Fibroblast of skin of right quadriceps (primary cell): ENCODE measurements around the gene HHIPL1.

Experiments used
- DNase-seq: peaks from one replicate; pipeline ENCODE4 v3.0.0-alpha.2; 2013

HHIPL1 gene

DNA sequence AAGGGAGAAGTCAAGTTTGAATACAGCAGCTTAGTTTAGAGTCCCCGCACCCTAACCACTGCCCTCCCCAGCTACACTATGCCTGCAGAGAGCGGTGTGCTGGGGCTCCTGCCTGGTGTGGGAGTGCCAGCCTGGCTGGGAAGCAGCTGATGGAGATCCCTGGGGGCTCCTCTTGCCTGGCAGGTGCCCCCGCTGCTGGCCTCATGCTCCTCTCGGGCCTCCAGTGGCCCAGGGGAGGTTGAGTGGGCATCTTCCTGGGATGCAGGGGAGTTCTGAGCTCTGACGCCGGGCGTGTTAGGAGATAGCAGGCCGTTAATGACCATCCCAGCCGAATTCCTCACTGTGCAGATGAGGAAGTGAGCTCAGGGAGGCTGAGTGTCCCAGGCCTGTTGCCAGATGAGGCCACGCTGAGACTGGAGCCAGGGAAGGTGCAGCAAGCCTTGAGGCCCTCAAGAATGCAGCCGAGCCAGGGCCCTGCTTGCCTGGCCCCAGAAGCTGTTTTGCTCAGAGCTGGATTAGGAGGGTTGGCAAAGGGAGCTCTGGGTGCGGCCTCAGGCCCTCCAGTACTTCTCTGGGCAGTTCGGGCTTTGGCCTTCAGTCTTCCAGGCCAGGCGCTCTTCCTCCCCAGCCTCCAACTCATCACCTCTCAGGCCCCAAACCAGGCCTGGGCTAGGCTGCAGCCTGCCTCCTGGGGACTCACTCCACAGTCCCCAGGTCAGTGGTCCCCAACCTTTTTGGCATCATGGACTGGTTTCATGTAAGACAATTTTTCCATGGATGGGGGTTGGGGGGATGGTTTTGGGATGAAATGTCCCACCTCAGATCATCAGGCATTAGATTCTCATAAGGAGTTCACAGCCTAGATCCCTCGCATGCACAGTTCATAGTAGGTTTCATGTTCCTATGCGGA is 32.6 kb downstream of the HHIPL1 start:
- DNase-seq: no peak

DNA sequence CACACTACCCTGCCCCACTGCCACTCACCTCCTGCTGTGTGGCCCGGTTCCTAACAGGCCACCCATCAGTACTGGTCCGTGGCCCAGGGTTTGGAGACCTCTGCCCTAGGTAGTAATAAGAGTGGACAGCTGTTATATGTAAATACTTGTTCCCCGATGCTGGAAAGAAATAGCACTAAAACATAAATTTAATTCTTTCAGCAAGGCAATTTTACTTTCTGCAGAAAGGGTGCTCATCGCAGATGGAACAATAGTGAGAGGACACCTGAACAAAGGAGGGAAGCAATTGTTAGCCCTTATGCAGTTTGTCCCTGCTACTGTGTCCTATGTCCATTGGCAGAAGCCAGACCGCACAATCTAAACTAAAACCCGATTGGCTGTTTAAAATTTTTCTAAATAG is 33.3 kb downstream of the HHIPL1 start:
- no peak for DNase-seq

DNA sequence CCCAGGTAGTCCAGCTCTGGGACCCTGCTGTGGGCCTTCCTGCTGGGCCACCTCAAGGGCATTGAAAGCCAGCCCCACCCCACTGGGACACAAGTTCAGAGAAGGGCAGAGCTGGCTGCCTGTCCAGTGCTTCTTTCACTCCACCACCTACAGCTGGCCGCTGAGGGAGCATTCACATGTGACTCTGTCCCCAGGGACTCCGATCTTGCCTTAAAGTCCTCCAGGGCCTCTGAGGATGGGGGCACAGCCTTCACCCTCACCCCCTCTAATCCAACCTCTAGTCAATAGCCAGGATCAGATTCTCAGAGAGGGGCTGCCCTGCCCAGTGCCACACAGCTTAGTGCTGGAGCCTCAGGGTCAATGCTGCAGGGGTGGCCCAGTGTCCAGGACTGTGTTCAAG is 34.2 kb downstream of the HHIPL1 start:
- DNase-seq: no peak

- no peak for DNase-seq
Measured at GRCh38 chr14:99679543-99679942, 34.6 kb downstream of the HHIPL1 start.

DNA sequence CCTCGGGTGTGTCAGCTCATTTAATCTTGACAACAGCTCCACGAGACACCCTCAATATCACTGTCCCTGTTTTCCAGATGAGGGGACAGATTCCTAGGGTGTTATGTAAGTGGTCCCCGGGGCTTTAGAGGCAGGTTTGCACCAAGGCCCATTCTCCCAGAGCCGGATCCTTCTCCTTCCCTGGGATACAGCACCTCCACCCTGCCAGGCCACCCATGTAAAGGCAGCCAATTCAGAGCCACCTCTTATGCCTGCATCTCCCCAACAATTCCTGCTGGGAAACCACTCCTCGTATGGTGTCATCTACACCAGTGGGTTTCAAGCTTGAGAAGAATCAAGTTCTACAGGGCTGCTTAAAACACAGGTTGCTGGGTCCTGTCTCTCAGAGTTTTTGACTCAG is 35.1 kb downstream of the HHIPL1 start:
- DNase-seq: no peak

DNA sequence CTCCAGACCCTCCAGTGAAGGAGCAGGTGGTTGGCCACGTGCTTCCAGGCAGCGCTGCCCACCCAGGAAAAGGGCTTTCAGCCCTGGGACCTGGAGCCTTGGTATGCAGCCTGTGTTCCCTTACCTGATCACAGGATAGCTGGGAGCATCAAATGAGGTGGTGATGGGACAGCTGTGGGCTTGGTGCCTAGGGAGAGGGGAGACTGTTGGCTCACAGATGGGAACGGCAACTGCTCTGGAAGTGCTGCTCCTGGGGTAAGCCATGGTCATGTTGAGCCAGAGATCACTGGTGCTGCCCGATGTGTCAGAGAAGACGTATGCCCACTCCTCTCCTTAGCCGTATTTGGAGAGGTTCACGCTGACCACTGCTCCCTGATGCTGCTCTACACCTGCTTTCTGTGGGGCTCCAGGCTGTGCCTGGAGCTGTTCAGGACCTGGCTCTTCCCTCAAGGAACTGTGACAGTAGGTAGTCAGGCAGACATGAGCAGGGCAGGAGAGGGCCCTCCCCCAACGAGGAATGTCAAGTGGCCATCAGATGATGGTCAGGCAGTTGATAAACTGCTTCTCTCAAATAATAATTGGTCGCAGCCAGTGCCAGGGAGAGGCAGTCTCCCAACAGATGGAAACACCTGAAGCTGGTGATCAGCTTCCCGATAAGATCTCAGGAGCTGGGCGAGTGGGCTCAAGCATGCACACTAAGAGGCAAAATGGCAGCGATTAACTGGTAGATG is 36.3 kb downstream of the HHIPL1 start:
- no peak for DNase-seq

DNA sequence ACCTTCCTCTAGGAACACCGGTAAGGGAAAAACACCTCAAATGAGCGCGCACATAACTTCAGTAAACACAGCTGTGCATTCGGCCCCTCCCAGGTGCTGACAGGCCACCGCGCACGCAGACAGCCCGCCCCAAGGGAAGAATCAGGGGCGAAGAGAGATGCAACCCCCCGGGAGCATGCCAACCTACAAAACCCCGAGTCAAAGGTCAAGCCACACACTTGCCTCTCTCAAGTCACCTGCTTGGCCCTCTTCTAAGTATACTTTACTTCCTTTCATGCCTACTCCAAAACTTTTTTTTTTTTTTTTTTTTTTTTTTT is 36.9 kb downstream of the HHIPL1 start:
- DNase-seq: no peak

DNA sequence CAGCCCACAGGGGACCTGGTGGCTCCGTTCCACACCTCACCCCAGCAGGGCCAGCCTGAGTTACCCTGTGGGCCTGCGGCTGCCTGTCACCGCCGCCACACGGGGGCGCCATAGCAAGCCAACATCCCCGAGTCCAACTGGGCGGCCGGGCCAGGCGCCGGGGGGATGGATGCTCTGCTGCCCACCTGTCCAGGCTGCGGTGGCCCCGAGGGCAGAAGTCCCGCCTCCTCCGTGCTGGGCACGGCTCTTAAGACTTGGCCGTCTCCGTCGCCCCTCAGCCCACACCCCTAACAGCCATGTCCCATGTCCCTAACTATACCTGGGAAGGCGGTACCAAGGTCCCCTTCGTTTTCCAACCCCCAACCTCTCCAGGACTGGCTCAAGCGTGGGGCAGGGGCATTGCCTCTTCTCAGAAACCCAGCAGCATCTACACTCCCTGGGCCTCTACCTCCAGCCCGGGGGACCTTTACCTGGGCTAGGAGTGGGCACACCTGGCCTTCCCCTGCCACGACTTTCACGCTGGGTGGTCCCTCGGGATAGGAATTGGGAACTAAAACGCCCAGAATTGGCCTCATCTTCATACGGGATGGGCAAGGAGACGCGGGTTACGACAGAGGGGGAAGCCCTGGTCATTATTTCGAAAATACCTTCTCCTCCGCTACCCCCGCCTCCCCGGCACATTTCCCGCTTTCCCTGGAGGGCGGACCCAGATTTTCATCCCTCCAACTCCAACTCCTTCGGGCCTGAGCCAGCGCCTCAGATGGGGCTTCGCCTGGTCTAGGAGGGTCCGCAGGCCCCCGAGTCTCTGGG is 38.1 kb downstream of the HHIPL1 start:
- peak; percentile 59 for DNase-seq

- peak; percentile 99 for DNase-seq
Measured at GRCh38 chr14:99683619-99684409, 38.9 kb downstream of the HHIPL1 start, which contains the start of gene CYP46A1. CYP46A1 (plus strand) TSS chr14:99684298; CDS start chr14:99684418, 120 bp downstream.

DNA sequence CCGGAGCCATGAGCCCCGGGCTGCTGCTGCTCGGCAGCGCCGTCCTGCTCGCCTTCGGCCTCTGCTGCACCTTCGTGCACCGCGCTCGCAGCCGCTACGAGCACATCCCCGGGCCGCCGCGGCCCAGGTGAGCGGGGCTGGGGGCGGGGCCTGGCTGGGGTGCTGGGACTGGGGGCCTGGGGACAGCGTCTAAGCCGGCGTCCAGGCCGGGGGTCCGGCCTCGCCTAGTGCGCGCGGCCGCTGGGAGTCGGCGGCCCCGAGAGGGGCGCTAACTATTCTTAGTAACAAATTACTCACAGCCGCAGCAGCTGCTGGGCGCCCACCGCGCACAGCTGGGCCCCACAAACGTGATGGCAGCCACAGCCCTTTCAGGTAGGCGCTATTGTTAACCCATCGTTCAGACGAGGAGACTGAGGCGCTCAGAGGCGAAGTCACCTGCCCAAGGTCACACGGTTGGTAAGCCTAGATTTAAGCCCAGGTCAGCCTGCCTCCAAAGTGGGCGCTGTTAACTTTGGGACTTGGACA is 39.5 kb downstream of the HHIPL1 start:
- no peak for DNase-seq

DNA sequence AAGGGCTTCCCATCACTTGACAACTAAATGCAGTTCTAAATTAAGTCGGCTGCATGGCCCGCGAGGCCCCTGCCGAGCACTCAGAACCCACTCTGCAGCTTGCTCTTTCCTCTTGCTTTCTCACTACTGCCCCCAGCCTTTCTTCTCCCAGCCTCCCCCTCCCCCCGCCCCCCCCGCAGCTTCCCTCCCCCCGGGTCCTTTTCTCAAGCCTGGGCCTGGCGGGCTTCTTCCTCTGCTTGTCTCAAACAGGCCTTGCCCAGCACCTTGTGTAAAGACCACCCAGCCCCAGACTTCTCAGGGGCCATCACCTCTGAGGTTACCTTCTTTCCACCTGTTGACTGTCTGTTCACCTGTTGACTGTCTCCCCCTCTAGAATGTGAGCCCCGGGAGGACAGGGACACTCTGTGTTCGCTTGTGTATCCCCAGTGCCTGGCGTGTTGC is 40.2 kb downstream of the HHIPL1 start:
- no peak for DNase-seq

DNA sequence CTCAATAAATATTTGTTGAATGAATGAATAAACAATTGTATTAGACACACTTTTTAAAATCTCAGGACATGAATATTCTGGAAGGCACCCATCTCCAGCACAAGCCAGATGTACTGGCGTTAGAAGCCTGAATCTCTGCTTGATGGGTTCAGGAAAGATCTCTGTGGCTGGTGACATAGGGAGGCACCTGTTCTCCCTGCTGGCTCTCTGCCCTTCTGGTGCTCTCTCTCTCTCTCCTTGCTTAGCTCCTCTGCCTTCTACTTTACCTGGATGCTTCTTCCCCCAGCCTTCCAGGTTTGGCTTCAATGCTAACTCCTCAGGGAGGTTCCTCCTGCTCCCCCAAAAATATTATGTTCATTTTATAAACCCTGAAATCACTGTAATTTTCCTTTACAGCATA is 40.7 kb downstream of the HHIPL1 start:
- DNase-seq: no peak

- DNase-seq: no peak
Measured at GRCh38 chr14:99686557-99687283, 41.8 kb downstream of the HHIPL1 start.

DNA sequence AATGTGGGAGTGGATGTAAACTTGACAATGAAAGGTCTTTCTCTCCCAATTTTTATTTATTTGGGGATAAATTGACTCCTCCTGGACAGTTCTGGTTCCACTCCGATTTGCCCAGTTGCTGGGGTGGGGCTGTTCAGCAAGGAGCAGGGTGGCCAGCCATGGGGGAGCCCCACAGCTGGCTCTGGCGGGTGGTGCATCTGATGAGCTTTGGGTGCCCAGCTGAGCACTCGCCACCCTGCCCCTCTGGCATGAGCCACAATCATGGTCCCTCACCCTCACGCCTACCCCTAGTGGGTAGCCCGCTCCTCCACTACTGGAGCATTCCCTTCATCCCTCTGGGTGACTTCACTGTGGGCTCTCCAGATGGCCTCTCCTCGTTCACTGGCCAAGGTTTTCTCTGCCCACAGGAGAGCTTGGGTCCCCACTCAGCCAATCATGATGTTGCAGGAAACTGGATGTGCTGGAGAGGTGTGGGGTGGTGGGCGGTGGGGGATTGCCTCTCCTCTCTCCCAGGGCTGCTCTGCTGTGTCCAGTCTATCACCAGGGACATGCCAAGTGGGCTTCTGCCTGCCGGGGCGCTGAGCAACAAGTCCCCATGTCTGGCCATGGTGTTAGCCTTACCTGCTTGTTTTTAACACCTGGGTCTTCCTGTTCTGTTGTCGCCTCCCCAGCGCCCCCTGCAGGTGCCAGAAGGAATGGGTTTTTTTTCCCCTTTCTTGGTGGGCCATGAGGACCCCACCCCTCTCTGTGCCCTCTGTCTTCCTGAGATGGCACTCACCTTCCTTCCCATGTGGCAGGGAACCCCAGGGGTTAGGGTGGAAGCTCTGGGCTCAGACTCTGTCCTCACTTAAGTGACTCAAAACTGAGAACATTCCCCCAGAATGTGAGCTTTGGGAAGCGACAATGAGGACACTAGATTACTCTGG is 42.6 kb downstream of the HHIPL1 start:
- DNase-seq: no peak

DNA sequence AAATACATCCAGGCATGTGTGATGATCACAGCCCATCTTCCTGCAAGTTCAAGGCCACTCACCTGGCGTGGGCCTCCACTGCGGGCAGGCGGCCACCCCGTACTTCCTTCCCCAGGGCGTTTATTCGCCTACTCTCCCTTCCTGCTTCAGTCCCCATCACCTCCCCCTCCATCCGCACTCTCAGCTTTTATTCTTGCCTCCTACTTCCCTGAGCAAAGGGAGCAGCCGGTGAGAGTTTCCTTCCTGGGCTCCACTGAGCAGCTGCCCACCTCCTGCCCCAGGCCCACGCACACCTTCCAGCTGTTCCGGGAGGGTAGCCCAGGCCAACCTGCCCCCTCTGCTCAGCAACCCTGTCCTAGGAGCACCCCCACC is 43.3 kb downstream of the HHIPL1 start:
- no peak for DNase-seq

- DNase-seq: no peak
Measured at GRCh38 chr14:99688629-99689028, 43.7 kb downstream of the HHIPL1 start.

- DNase-seq: no peak
Measured at GRCh38 chr14:99689266-99690236, 44.6 kb downstream of the HHIPL1 start.

DNA sequence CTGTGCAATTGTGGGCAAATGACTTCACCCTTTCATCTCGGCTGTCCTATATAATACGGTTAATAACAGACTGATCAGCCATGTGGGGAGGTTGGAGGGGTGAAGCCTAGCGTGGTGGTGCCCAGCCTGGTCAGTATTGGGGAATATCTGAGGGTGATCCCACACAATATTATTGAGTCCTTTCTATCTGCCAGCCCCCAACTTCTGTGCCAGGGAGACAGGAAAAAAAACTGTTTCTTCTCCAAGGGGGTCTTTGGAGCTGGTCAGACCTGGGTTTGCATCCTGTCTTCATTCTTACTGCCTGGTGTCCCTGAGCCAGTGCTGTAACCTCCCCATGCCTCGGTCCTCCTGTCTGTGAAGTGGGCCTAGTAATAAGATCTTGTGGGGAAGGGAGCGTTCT is 45.7 kb downstream of the HHIPL1 start:
- no peak for DNase-seq
